ENCODE data around the gene CBFA2T2.
"Not testable (repeated sequence)": the region's sequence is repeated elsewhere in the genome, so short reads cannot be mapped to it uniquely, and the experiment has no call there.

CBFA2T2 gene

GRCh38 chr20:33630507-33630906 is 140.6 kb downstream of the CBFA2T2 start:
- DNase-seq, result no peak

GRCh38 chr20:33631910-33632309 is 142.0 kb downstream of the CBFA2T2 start:
- DNase-seq, result not testable (repeated sequence)

- DNase-seq, result no peak
Measured at GRCh38 chr20:33635341-33635740, 145.4 kb downstream of the CBFA2T2 start.

GRCh38 chr20:33636776-33637175 is 146.9 kb downstream of the CBFA2T2 start:
- no peak for DNase-seq

- DNase-seq, result no peak
Measured at GRCh38 chr20:33640287-33640686, 150.4 kb downstream of the CBFA2T2 start.

- no peak for DNase-seq
Measured at GRCh38 chr20:33644313-33645071, 154.6 kb downstream of the CBFA2T2 start.

GRCh38 chr20:33645072-33645358 is 155.1 kb downstream of the CBFA2T2 start:
- DNase-seq, result no peak

GRCh38 chr20:33645396-33645795 is 155.5 kb downstream of the CBFA2T2 start:
- no peak for DNase-seq

- DNase-seq, result no peak
Measured at GRCh38 chr20:33646191-33646590, 156.3 kb downstream of the CBFA2T2 start.

GRCh38 chr20:33646959-33647602 is 157.2 kb downstream of the CBFA2T2 start:
- DNase-seq, result peak in 1 of 2 experiments; percentile 13

- no peak for DNase-seq
Measured at GRCh38 chr20:33647603-33648395, 157.9 kb downstream of the CBFA2T2 start.

GRCh38 chr20:33648396-33649004 is 158.6 kb downstream of the CBFA2T2 start:
- peak in 1 of 2 experiments; percentile 18 for DNase-seq

- DNase-seq, result no peak
Measured at GRCh38 chr20:33649201-33649681, 159.3 kb downstream of the CBFA2T2 start.

- DNase-seq, result no peak
Measured at GRCh38 chr20:33650111-33650752, 160.3 kb downstream of the CBFA2T2 start.

GRCh38 chr20:33650753-33651561 is 161.1 kb downstream of the CBFA2T2 start:
- DNase-seq, result no peak

- DNase-seq, result no peak
Measured at GRCh38 chr20:33651562-33652048, 161.7 kb downstream of the CBFA2T2 start.

- peak; percentile 53 to 62 for DNase-seq
Measured at GRCh38 chr20:33653218-33653899, 163.5 kb downstream of the CBFA2T2 start.

GRCh38 chr20:33653900-33654596 is 164.2 kb downstream of the CBFA2T2 start:
- peak in 1 of 2 experiments; percentile 24 for DNase-seq

GRCh38 chr20:33654680-33655161 is 164.8 kb downstream of the CBFA2T2 start:
- DNase-seq, result peak in 1 of 2 experiments; percentile 15

- no peak for DNase-seq
Measured at GRCh38 chr20:33655164-33655563, 165.3 kb downstream of the CBFA2T2 start.
